Raji (cell line): ENCODE data around the gene STK10.

Experiments used
- POLR2A ChIP-seq: IDR thresholded peaks from 2 replicates; pipeline ENCODE4 v1.6.1; 2011; ENCODE audit warnings: low read depth, low read length, control low read depth; ENCODE audit not compliant: insufficient read depth

The STK10 gene

GRCh38 chr5:172188033-172188892 lies at the start of gene STK10:
STK10 (minus strand) TSS chr5:172188224; CDS start chr5:172188042, 182 bp downstream.
- TF ChIP-seq POLR2A = peak; percentile 68

- no peak for TF ChIP-seq POLR2A
Observed at GRCh38 chr5:172235827-172236736, 48.1 kb upstream of the STK10 start.

GRCh38 chr5:172235132-172235780 lies 47.2 kb upstream of the STK10 start:
- TF ChIP-seq POLR2A = no peak

GRCh38 chr5:172234031-172234430 lies 46.0 kb upstream of the STK10 start:
- TF ChIP-seq POLR2A = no peak

- no peak for TF ChIP-seq POLR2A
Observed at GRCh38 chr5:172229904-172230303, 41.9 kb upstream of the STK10 start.

DNA sequence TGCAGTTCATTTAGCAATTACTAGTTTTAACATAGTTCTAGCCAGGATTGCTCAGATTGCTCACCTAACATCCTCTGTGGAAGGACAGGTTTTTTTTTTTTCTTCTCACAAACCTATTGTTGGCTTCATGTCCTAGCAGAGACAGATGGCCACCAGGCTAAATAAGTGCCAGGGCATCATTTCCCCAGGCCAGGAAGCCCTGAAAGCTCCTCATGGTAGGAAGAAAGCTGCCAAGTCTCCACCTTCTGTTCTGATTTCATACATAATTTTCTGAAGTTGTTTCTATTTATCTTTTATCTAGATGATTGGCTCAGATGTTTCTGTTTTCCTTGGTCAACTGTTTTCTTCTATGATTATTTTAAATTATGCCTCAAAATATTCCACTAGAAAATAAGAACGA lies 37.0 kb upstream of the STK10 start:
- TF ChIP-seq POLR2A = no peak

DNA sequence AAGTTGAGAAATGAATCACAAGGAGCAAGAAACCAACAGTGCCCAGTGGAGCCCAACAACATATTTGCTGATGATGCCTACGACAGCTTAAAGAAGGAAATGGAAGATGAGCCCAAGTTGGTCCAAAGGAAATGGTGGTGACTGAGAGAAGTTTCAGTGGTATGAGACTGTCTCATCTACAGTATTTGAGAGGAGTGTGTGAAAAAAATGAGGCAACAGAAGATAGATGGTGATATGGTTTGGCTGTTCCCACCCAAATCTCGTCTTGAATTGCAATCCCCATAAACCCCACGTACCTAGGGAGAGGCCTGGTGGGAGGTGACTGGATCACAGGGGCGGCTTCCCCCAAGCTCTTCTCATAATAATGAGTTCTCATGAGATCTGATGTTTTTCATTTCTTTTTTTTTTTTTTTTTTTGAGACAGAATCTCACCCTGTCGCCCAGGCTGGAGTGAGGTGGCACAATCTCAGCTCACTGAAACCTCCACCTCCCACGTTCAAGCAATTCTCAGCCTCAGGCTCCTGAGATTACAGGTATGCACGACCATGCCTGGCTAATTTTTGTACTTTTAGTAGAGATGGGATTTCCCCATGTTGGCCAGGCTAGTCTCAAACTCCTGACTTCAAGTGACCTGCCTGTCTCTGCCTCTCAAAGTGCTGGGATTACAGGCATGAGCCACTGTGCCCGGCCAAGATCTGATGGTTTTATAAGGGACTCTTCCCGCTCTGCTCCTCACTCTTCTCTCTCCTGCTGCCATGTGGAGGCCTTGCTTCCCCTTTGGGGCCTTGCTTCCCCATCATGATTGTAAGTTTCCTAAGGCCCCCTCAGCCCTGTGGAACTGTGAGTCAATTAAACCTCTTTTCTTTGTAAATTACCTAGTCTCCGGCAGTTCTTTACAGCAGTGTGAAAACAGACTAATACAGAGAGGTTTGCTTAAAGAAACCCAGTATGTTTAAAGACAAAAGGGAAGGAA lies 36.2 kb upstream of the STK10 start:
- TF ChIP-seq POLR2A = no peak

- no peak for TF ChIP-seq POLR2A
Observed at GRCh38 chr5:172219296-172219695, 31.3 kb upstream of the STK10 start.

GRCh38 chr5:172216345-172216744 lies 28.3 kb upstream of the STK10 start:
- no peak for TF ChIP-seq POLR2A

DNA sequence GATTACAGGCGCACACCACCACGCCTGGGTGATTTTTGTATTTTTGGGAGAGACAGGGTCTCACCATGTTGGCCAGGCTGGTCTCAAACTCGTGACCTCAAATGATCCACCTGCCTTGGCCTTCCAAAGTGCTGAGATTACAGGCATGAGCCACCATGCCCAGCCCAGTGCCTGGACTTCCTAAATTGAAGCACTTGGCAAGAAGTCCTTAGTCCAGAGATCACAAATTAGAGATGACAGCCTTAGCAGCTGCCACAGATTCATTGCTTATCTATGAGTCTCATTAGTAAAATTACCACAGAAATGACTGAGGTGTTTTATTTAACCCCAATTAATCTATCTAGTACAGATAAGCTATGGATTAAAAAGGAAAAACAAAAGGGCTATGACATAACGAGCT lies 25.1 kb upstream of the STK10 start:
- TF ChIP-seq POLR2A = no peak

DNA sequence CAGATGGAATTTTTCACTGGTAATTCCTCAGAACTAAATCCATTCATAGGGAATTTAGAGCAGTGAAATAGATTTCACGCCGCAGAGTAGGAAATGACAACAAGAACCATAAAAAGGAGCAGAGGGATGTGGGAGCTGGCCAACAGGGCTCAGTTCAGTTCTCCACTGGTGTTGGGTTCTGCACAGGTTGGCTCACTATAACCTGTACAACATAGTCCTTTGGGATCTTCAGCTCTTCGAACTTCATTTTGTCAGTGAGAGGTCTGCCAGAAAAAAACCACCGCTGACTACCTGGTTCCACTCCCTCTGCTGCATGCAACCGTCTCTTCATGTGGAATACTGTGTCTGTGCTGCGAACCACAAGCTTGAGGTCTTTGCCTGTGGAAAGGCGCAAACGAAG lies 23.7 kb upstream of the STK10 start:
- TF ChIP-seq POLR2A = no peak

DNA sequence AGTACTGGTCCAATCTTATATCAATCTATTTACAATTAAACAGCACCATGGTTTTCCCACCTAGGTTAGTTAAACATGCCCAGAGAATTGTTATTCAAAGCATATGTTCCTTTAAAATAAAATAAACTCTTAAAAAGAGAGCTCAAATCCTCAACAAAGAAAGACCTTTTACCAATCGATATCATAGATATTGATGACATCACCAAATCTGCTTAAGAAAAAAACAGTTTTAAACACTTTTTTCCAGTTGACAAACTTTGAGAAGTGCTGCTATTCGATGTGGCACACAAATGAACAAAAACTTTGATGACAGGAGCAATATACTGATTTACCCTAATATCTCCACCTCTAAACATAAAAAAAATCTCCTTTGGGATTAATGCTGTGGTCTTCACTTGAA lies 21.7 kb upstream of the STK10 start:
- TF ChIP-seq POLR2A = no peak

GRCh38 chr5:172207511-172207910 lies 19.5 kb upstream of the STK10 start:
- no peak for TF ChIP-seq POLR2A

GRCh38 chr5:172200476-172200875 lies 12.5 kb upstream of the STK10 start:
- TF ChIP-seq POLR2A = no peak

DNA sequence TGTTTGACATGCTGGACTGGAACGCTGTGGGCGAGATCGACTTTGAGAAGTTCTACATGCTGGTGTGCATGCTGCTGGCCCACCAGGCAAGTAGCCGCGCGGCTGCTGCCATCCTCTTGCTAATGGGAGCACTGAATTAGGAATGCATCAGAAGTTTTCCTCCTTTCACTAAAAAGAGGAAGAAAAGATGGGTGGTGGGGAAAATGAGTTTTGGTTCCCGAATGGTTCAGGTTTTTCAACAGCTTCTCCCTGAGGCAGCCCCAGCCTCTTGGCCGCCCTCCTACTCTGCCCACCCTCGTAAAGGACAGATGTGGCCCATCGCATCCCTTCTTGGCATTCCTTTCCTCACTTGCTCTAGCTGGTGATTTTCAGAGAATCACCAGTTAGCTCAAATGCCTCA lies 11.4 kb upstream of the STK10 start:
- no peak for TF ChIP-seq POLR2A
